GM21515 (cell line): ENCODE results near the gene FAM193A.
"Not testable (repeated sequence)": the region's sequence is repeated elsewhere in the genome, so short reads cannot be mapped to it uniquely, and the experiment has no call there.

Source experiments
- ATAC-seq: cut with Tn5 transposase; IDR thresholded peaks from one replicate; pipeline ENCODE4 v1.9.1; 2021; ENCODE audit not compliant: unreplicated experiment

FAM193A gene

GRCh38 chr4:2536193-2537010, at the start of gene FAM193A:
FAM193A (plus strand) TSS chr4:2536647; CDS start chr4:2536916, 269 bp downstream.
- ATAC-seq, result peak; percentile 87

DNA sequence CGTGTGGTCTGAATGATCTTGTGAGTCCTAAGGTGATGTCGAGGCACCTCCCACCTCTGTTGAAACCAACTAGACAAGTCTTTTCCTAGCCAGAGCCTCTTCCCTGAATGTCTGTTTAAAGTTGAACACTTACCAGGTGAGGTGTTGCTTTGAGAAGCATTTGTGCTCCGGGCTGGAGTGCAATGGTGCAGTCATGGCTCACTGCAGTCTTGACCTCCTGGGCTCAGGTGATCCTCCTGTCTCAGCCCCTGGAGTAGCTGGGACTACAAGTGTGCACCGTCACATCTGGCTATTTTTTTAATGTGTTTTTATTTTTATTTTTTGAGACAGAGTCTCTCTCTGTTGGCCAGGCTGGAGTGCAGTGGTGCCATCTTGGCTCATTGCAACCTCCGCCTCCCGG, 49.5 kb upstream of the FAM193A start:
- ATAC-seq, result no peak

GRCh38 chr4:2487632-2488031, 48.8 kb upstream of the FAM193A start:
- ATAC-seq, result peak; percentile 49

GRCh38 chr4:2489081-2489805, 47.2 kb upstream of the FAM193A start:
- no peak for ATAC-seq

DNA sequence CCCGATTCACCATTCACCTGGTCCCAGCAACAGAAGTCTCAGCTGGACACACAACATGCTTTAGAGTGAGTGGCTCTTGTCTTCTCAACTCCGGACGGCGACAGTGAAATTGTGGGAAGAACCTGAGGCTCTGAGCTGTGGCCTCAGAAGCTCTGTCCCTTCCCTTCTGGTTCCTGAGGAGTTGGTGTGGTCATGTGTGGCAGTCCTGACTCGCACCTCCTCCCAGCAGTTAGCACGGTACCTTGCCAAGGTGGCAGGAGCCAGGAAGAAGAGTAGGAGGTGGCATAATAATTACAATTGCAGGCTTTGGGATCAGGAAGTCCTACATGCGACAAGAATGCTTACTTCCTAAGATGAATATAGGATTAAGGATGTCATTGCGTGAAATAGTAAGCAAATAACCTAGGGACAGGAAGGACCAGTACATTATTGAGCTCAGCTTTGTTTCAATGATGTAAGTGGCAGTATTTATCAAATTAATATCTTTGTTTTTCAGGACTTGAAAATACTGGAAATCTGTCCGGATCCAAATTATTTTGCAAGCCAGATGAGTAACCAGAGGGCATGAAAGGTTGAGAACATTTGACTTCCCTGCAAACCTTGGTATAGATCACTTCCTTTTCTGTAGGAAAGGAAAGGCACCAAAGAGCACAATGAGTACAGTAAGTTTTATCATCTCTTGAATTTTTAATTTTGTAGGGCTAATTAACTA, 46.5 kb upstream of the FAM193A start:
- ATAC-seq, result no peak

DNA sequence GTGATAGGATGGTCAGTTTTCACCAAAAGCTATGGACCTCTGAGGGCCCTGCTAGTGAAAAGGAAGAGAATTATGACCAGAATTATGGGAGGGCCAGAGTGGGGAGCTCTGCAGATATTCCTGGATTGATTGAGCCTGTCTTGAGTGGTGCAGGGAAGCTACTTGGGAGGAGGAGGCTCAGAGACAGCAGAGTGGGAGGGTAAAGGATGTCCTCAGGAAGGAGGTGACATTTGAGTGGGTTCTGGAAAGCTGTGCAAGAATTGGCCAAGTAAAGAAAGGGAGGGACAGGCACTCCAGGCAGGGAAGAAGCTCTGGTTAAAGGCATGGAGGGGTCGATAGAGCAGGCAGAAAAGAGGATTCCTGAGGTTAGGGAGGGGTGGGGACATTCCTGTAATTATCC, 43.5 kb upstream of the FAM193A start:
- ATAC-seq, result no peak

GRCh38 chr4:2494992-2495391, 41.5 kb upstream of the FAM193A start:
- no peak for ATAC-seq

DNA sequence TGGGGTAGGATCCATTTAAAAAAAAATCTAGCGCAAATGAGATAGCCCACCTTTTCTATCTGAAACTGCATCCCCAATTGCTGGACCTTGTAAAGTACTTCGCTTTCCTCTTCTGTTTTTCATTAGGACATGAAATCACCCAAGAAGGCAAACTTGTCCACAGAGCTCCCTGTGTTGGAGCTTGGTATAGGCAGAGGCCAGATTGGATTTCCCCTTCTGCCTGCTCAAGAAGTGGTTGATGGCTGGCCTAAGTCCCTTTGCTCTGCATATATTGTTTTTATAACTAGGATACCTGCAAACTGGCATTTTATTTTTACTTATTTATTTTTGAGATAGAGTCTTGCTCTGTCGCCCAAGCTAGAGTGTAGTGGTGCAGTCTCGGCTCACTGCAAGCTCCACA, 39.1 kb upstream of the FAM193A start:
- ATAC-seq, result no peak

GRCh38 chr4:2497931-2498330, 38.5 kb upstream of the FAM193A start:
- ATAC-seq, result peak; percentile 93

DNA sequence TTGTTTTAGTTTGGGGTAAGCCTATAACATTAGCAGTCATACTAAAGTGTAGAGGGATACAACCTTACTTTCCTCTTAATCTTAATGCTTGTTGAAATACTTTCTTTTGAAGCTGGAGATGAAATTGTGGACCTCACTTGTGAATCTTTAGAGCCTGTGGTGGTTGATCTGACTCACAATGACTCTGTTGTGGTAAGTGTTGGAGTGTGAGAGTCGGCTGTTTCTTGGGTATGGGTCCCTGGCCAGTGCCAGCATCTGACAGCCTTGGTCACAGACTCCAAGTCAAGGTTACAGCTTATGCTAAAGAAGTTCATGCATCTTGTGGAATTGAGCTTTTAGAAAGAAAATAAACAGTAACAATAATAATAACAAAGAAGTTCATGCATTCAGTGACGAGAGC, 35.9 kb upstream of the FAM193A start:
- no peak for ATAC-seq

GRCh38 chr4:2501034-2501594, 35.3 kb upstream of the FAM193A start:
- no peak for ATAC-seq

- no peak for ATAC-seq
These were observed 32.6 kb upstream of the FAM193A start for GRCh38 chr4:2503809-2504208.

DNA sequence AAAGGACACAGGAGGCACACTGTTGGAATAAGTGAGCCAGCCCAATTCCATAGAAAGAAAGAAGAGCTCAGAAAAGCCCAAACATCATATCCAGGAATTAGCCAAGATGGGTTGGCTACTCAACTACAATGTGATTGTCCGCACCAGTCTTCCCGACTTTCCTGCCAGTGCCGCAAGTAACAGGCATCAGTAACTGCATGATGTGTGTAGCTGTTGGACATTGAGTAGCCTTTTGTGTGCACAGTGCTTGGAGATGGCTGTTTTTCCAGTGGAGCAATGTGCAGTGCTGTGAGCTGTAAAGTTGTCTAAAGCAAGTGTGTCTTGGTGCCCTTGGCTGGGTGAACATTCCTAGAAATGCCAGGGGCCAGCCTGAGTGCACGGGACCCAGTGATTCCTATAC, 29.2 kb upstream of the FAM193A start:
- ATAC-seq, result no peak

DNA sequence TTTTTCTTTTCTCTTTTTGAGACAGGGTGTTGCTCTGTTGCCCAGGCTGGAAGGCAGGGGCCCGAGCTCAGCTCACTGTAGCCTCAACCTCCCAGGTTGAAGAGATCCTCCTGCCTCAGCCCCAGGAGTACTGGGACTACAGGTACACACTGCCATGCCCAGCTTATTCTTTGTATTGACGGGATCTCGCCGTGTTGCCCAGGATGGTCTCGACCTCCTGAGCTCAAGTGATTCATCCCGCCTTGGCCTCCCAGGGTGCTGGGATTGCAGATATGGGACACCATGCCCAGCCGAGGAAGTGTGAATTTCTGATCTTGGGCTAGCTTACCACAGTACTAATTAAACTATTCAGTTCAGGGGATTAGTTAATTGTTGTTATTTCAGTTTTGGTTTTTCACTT, 28.6 kb upstream of the FAM193A start:
- no peak for ATAC-seq

- ATAC-seq, result no peak
These were observed 25.8 kb upstream of the FAM193A start for GRCh38 chr4:2510351-2511259.

- ATAC-seq, result no peak
These were observed 24.8 kb upstream of the FAM193A start for GRCh38 chr4:2511645-2512131.

GRCh38 chr4:2512396-2513135, 23.9 kb upstream of the FAM193A start:
- no peak for ATAC-seq

GRCh38 chr4:2514193-2514592, 22.3 kb upstream of the FAM193A start:
- not testable (repeated sequence) for ATAC-seq

DNA sequence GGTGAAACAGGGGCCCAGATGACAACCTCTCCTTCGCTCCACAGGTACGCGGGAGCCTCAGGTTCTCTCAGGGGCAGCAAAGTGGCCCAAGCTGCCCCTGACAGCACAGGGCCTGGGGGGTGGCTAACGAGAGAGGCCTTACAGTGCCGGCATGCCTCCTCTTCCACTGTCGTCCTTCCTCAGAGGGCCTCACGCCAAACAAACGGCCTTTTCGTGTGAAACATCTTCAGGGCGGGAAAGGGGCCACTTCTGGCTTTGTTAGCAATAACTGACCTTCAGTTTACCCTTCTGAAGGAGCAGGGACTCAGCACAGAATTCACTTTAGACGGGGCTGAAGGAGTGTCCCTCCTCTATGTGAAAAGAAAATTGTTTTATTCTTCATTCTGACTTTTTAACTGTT, 21.5 kb upstream of the FAM193A start:
- not testable (repeated sequence) for ATAC-seq
